Peyer's patch (tissue), 4 donors: ENCODE measurements around the gene KRTAP5-4.

Experiments used
- CTCF ChIP-seq, 6 experiments: fragments of 450-650 bp in 4 of 6; fragments of 200-600 bp in 2 of 6; sonication (generic) in 1 of 6; IDR thresholded peaks; one replicate each; pipeline ENCODE4 v1.5.1; 2017 to 2019; ENCODE audit warnings: antibody characterized with exemption in 6 of 6, mild to moderate bottlenecking in 3 of 6, moderate library complexity in 1 of 6
- POLR2A ChIP-seq, 2 donors: fragments of 450-650 bp; IDR thresholded peaks; one replicate each; pipeline ENCODE4 v1.5.1; 2017; ENCODE audit warnings: antibody characterized with exemption in 2 of 2, mild to moderate bottlenecking in 2 of 2, moderate library complexity in 2 of 2

GRCh38 chr11:1652026-1652425 lies 30.1 kb upstream of the KRTAP5-4 start:
- no peak for TF ChIP-seq CTCF (IDR thresholded peaks at IDR 0.05)
- no peak for TF ChIP-seq POLR2A (IDR thresholded peaks at IDR 0.05)
